GM21825 (cell line): ENCODE data around the gene C15orf62.

Source experiments
- ATAC-seq: cut with Tn5 transposase; IDR thresholded peaks from one replicate; pipeline ENCODE4 v1.9.1; 2021; ENCODE audit warnings: mild to moderate bottlenecking, moderate library complexity; ENCODE audit not compliant: unreplicated experiment

The C15orf62 gene

GRCh38 chr15:40754883-40755811 lies 14.6 kb upstream of the C15orf62 start, which contains the start of gene RMDN3:
RMDN3 (minus strand) TSS chr15:40755254; CDS start chr15:40754783, 471 bp downstream.
- peak; percentile 77 for ATAC-seq

GRCh38 chr15:40755812-40756208 lies 14.0 kb upstream of the C15orf62 start:
- ATAC-seq = no peak

GRCh38 chr15:40756938-40757337 lies 12.8 kb upstream of the C15orf62 start:
- no peak for ATAC-seq

- ATAC-seq = no peak
These were observed 9.8 kb upstream of the C15orf62 start for GRCh38 chr15:40759961-40760360.

- ATAC-seq = no peak
These were observed 6.6 kb upstream of the C15orf62 start for GRCh38 chr15:40762919-40763800.

- ATAC-seq = peak; percentile 43
These were observed 5.8 kb upstream of the C15orf62 start, which contains the start of gene GCHFR for GRCh38 chr15:40763801-40764628. GCHFR (plus strand) TSS chr15:40764068; CDS start chr15:40764181, 113 bp downstream.

GRCh38 chr15:40764629-40765103 lies 5.1 kb upstream of the C15orf62 start:
- ATAC-seq = no peak

- ATAC-seq = no peak
These were observed 3.5 kb upstream of the C15orf62 start for GRCh38 chr15:40766194-40766815.

- ATAC-seq = no peak
These were observed 2.6 kb upstream of the C15orf62 start for GRCh38 chr15:40766906-40767837.

- ATAC-seq = no peak
These were observed 1.8 kb upstream of the C15orf62 start for GRCh38 chr15:40767838-40768500.

- ATAC-seq = no peak
These were observed 1.1 kb upstream of the C15orf62 start for GRCh38 chr15:40768521-40769273.

GRCh38 chr15:40770147-40770721 lies 454 bp downstream of the C15orf62 start:
- peak; percentile 7 for ATAC-seq

GRCh38 chr15:40771242-40771641 lies 1.5 kb downstream of the C15orf62 start:
- ATAC-seq = no peak

- no peak for ATAC-seq
These were observed 2.2 kb downstream of the C15orf62 start for GRCh38 chr15:40772014-40772413.

GRCh38 chr15:40773496-40773895 lies 3.7 kb downstream of the C15orf62 start:
- no peak for ATAC-seq

GRCh38 chr15:40773902-40774301 lies 4.1 kb downstream of the C15orf62 start:
- ATAC-seq = no peak

- ATAC-seq = no peak
These were observed 5.2 kb downstream of the C15orf62 start for GRCh38 chr15:40775007-40775406.
